Stimulated activated CD4-positive, alpha-beta T cell treated with anti-CD3 and anti-CD28 coated beads, Interleukin-12 subunit alpha, Interleukin-12 subunit beta, amount 100 ng/mL, for 4 hours (primary cell): ENCODE measurements around the gene PKP2.
"Not testable (repeated sequence)": the region's sequence is repeated elsewhere in the genome, so short reads cannot be mapped to it uniquely, and the experiment has no call there.

ENCODE experiments used
- DNase-seq: peaks from one replicate; pipeline ENCODE4 v3.0.0-alpha.2; 2020

PKP2 gene

GRCh38 chr12:32895688-32896431 is 717 bp downstream of the PKP2 start:
- no peak for DNase-seq

GRCh38 chr12:32894566-32894965 is 2.0 kb downstream of the PKP2 start:
- DNase-seq, result no peak

- DNase-seq, result no peak
These were observed 3.1 kb downstream of the PKP2 start for GRCh38 chr12:32893458-32893857.

GRCh38 chr12:32893043-32893442 is 3.5 kb downstream of the PKP2 start:
- no peak for DNase-seq

GRCh38 chr12:32892369-32892768 is 4.2 kb downstream of the PKP2 start:
- not testable (repeated sequence) for DNase-seq

GRCh38 chr12:32891956-32892355 is 4.6 kb downstream of the PKP2 start:
- no peak for DNase-seq

- DNase-seq, result no peak
These were observed 5.1 kb downstream of the PKP2 start for GRCh38 chr12:32891526-32891925.

GRCh38 chr12:32889011-32889760 is 7.4 kb downstream of the PKP2 start:
- DNase-seq, result no peak

GRCh38 chr12:32887058-32887457 is 9.5 kb downstream of the PKP2 start:
- no peak for DNase-seq

- no peak for DNase-seq
These were observed 10.7 kb downstream of the PKP2 start for GRCh38 chr12:32885831-32886230.

- no peak for DNase-seq
These were observed 11.6 kb downstream of the PKP2 start for GRCh38 chr12:32884962-32885361.

GRCh38 chr12:32881702-32882101 is 14.9 kb downstream of the PKP2 start:
- DNase-seq, result no peak

GRCh38 chr12:32881107-32881506 is 15.5 kb downstream of the PKP2 start:
- no peak for DNase-seq

GRCh38 chr12:32879066-32879465 is 17.5 kb downstream of the PKP2 start:
- not testable (repeated sequence) for DNase-seq

GRCh38 chr12:32877601-32878459 is 18.7 kb downstream of the PKP2 start:
- DNase-seq, result no peak

GRCh38 chr12:32876004-32876403 is 20.6 kb downstream of the PKP2 start:
- DNase-seq, result no peak

- DNase-seq, result no peak
These were observed 21.6 kb downstream of the PKP2 start for GRCh38 chr12:32874975-32875374.

GRCh38 chr12:32874078-32874477 is 22.5 kb downstream of the PKP2 start:
- DNase-seq, result no peak

- not testable (repeated sequence) for DNase-seq
These were observed 24.2 kb downstream of the PKP2 start for GRCh38 chr12:32872416-32872815.

- no peak for DNase-seq
These were observed 25.9 kb downstream of the PKP2 start for GRCh38 chr12:32870716-32871115.

GRCh38 chr12:32868885-32869284 is 27.7 kb downstream of the PKP2 start:
- no peak for DNase-seq

- no peak for DNase-seq
These were observed 31.8 kb downstream of the PKP2 start for GRCh38 chr12:32864731-32865130.

- no peak for DNase-seq
These were observed 33.4 kb downstream of the PKP2 start for GRCh38 chr12:32863128-32863527.
